ENCODE data around the gene ZNF135. TPM values are rescaled to one million over a fixed set of nuclear protein-coding genes. Genes with fewer than 3 reads are reported as not detected.

ZNF135 gene
- total and polyA plus RNA-seq, 4 donors = 0.31 to 1.5 (median 0.42) TPM

DNA sequence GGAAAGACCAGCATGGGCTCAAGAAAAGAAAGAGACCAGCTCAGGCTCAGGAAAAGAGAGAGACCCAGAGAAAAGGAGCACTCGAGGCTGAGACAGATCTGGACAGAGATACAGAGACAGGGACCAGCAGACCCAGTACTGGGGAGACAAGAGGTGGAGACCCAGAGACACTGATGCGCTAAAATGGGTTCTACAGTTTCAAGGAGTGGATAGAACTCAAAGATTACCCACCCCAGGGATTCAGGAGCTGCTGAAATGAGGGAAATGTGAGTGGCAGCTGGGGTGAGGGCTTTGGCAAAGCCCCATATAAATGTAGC is 39.6 kb downstream of the ZNF135 start:
- Histone ChIP-seq H3K27ac (ENCODE audit: low read depth in 1 of 2, low read length in 2 of 2) (peak overlapping the region; percentile 87 to 94), H3K4me1 (ENCODE audit: control insufficient read depth in 4 of 4, insufficient read depth in 4 of 4, low read length in 3 of 4) (peaks cover 0 to 6% (median 3%) of the 10 kb centered on the region in 4 donors), H3K36me3 (ENCODE audit: control insufficient read depth in 4 of 4, insufficient read depth in 3 of 4, low read depth in 1 of 4, low read length in 3 of 4) (no peaks in the 10 kb centered on the region), H3K4me3 (ENCODE audit: low read depth in 1 of 3, low read length in 3 of 3) (peak overlapping the region; percentile 38 to 92 (median 53)), H3K27me3 (ENCODE audit: control insufficient read depth in 4 of 4, insufficient read depth in 4 of 4, low read length in 3 of 4) (no peaks in the 10 kb centered on the region), H3K9ac (ENCODE audit: low read depth in 1 of 2, low read length in 2 of 2) (peak overlapping the region; percentile 45 to 82), H3K9me3 (ENCODE audit: control insufficient read depth in 4 of 4, low read length in 3 of 4) (peaks cover 17 to 44% (median 27%) of the 10 kb centered on the region in 4 donors)
- DNase-seq (ENCODE audit: low spot score) = no peak
- WGBS = 25% methylated on average over 2 of the region's 2 CpGs
- TF ChIP-seq TAF1 (conservative IDR thresholded peaks at IDR 0.05) (no peak), RXRA (IDR thresholded peaks at IDR 0.05) (no peak)

DNA sequence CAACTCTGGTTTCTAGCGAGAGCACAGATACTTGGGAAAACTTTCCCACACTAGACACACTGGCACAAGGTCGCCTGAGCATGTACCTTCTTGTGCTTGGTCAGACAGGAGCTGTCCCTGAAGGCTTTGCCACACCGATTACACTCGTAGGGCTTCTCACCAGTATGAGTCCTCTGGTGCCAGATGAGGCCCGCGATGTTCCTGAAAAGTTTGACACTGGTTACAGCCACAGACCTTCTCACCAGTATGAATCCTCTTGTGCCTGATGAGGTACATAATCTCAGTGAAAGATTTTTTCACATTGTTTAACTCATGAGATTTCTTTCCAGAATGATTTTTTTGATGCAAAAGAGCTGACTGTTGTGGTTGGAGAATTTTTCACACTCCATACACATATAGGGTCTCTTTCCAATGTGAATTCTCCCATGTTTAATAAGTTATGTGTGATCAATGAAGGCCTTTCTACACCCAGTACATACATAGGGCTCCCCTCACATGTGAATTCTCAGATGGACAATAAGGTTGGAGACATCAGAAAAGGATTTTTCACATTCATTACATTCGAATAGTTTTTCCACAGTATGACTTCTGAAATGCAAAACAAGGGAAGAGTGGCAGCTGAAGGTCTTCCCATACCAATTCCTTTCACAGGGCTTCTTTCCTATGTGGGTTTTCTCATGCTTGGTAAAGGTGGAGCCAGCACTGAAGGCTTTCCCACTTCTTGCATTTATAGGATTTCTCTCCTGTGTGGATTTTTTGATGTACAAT is 48.9 kb downstream of the ZNF135 start:
- Histone ChIP-seq H3K9ac (ENCODE audit: low read depth in 1 of 2, low read length in 2 of 2) (no peak overlapping the region), H3K4me3 (ENCODE audit: low read depth in 1 of 3, low read length in 3 of 3) (peak overlapping the region in 2 of 3 donors; percentile 20 to 25), H3K9me3 (ENCODE audit: control insufficient read depth in 4 of 4, low read length in 3 of 4) (peaks cover 40 to 71% (median 57%) of the 10 kb centered on the region in 4 donors), H3K27me3 (ENCODE audit: control insufficient read depth in 4 of 4, insufficient read depth in 4 of 4, low read length in 3 of 4) (no peaks in the 10 kb centered on the region), H3K27ac (ENCODE audit: low read depth in 1 of 2, low read length in 2 of 2) (no peak overlapping the region), H3K36me3 (ENCODE audit: control insufficient read depth in 4 of 4, insufficient read depth in 3 of 4, low read depth in 1 of 4, low read length in 3 of 4) (no peaks in the 10 kb centered on the region), H3K4me1 (ENCODE audit: control insufficient read depth in 4 of 4, insufficient read depth in 4 of 4, low read length in 3 of 4) (no peaks in the 10 kb centered on the region)
- TF ChIP-seq HNF4G (IDR thresholded peaks at IDR 0.05) = no peak
- TF ChIP-seq, protein P1, sequence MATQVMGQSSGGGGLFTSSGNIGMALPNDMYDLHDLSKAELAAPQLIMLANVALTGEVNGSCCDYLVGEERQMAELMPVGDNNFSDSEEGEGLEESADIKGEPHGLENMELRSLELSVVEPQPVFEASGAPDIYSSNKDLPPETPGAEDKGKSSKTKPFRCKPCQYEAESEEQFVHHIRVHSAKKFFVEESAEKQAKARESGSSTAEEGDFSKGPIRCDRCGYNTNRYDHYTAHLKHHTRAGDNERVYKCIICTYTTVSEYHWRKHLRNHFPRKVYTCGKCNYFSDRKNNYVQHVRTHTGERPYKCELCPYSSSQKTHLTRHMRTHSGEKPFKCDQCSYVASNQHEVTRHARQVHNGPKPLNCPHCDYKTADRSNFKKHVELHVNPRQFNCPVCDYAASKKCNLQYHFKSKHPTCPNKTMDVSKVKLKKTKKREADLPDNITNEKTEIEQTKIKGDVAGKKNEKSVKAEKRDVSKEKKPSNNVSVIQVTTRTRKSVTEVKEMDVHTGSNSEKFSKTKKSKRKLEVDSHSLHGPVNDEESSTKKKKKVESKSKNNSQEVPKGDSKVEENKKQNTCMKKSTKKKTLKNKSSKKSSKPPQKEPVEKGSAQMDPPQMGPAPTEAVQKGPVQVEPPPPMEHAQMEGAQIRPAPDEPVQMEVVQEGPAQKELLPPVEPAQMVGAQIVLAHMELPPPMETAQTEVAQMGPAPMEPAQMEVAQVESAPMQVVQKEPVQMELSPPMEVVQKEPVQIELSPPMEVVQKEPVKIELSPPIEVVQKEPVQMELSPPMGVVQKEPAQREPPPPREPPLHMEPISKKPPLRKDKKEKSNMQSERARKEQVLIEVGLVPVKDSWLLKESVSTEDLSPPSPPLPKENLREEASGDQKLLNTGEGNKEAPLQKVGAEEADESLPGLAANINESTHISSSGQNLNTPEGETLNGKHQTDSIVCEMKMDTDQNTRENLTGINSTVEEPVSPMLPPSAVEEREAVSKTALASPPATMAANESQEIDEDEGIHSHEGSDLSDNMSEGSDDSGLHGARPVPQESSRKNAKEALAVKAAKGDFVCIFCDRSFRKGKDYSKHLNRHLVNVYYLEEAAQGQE (IDR thresholded peaks at IDR 0.05) = no peak
- TF ChIP-seq RXRA (IDR thresholded peaks at IDR 0.05) = no peak
- no peak for TF ChIP-seq EGR1 (IDR thresholded peaks at IDR 0.05; ENCODE audit: low read depth in 2 of 2)
- no peak for TF ChIP-seq GABPA (IDR thresholded peaks at IDR 0.05 in 1 of 2, conservative IDR thresholded peaks at IDR 0.05 in 1 of 2)
- TF ChIP-seq YY1 (IDR thresholded peaks at IDR 0.05) = no peak
- TF ChIP-seq, protein P2, sequence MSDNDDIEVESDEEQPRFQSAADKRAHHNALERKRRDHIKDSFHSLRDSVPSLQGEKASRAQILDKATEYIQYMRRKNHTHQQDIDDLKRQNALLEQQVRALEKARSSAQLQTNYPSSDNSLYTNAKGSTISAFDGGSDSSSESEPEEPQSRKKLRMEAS (IDR thresholded peaks at IDR 0.05) = no peak
- no peak for TF ChIP-seq FOXA1 (IDR thresholded peaks at IDR 0.05)
- TF ChIP-seq CTCF (IDR thresholded peaks at IDR 0.05; ENCODE audit: low read depth, low read length, missing input control) = no peak
- TF ChIP-seq NR2F2 (IDR thresholded peaks at IDR 0.05) = no peak
- no peak for TF ChIP-seq JUND (IDR thresholded peaks at IDR 0.05)
- no peak for TF ChIP-seq FOXA2 (IDR thresholded peaks at IDR 0.05)
- no peak for TF ChIP-seq TAF1 (conservative IDR thresholded peaks at IDR 0.05)
- no peak for TF ChIP-seq RAD21 (IDR thresholded peaks at IDR 0.05)
- TF ChIP-seq ZBTB33 (IDR thresholded peaks at IDR 0.05) = no peak
- no peak for TF ChIP-seq HNF4A (conservative IDR thresholded peaks at IDR 0.05)
- TF ChIP-seq SP1 (IDR thresholded peaks at IDR 0.05) = no peak
- DNase-seq (ENCODE audit: low spot score) = no peak
- WGBS = 84% methylated on average over 7 of the region's 7 CpGs

Data from liver (tissue), 9 donors.